DOHH2 (cell line): ENCODE measurements around the gene NR1H2.
A peak's percentile ranks its signal among the peaks of the same experiment; 100 is the strongest.

ENCODE experiments used
- H3F3A ChIP-seq: fragments of 200-600 bp; sonication (generic), shearing (Covaris generic); 2 replicates; pipeline ENCODE4 v1.6.0; 2016; ENCODE audit warnings: antibody characterized with exemption, mild to moderate bottlenecking; ENCODE audit not compliant: control insufficient read depth, insufficient read depth
- H3K27ac ChIP-seq: fragments of 200-600 bp; sonication (generic); 2 replicates; pipeline ENCODE4 v1.5.1; 2014; ENCODE audit warnings: low read depth, mild to moderate bottlenecking, low read length, moderate library complexity
- H3K27me3 ChIP-seq: fragments of 200-600 bp; sonication (generic); 2 replicates; pipeline ENCODE4 v1.6.1; 2014; ENCODE audit warnings: mild to moderate bottlenecking, low read length, mixed read lengths; ENCODE audit not compliant: control insufficient read depth
- H3K36me3 ChIP-seq: fragments of 200-600 bp; sonication (generic); 2 replicates; pipeline ENCODE4 v1.6.1; 2014; ENCODE audit warnings: mild to moderate bottlenecking, low read length, moderate library complexity, mixed read lengths; ENCODE audit not compliant: control insufficient read depth
- H3K4me1 ChIP-seq: fragments of 200-600 bp; sonication (generic); 2 replicates; pipeline ENCODE4 v1.6.1; 2014; ENCODE audit warnings: mild to moderate bottlenecking, low read length, mixed read lengths; ENCODE audit not compliant: control insufficient read depth
- H3K4me2 ChIP-seq: fragments of 200-600 bp; sonication (generic); 2 replicates; pipeline ENCODE4 v1.6.0; 2014; ENCODE audit warnings: mild to moderate bottlenecking, low read length, moderate library complexity
- H3K4me3 ChIP-seq: fragments of 200-600 bp; sonication (generic); 2 replicates; pipeline ENCODE4 v1.5.1; 2014; ENCODE audit warnings: mild to moderate bottlenecking, low read length, mixed read lengths
- H3K79me2 ChIP-seq: fragments of 200-600 bp; sonication (generic); 2 replicates; pipeline ENCODE4 v1.6.1; 2014; ENCODE audit warnings: mild to moderate bottlenecking, low read length, mixed read lengths; ENCODE audit not compliant: control insufficient read depth
- H3K9me2 ChIP-seq: fragments of 200-600 bp; sonication (generic); replicated peaks from 2 replicates; pipeline ENCODE4 v1.6.1; 2014; ENCODE audit warnings: mild to moderate bottlenecking, low read length, mixed read lengths; ENCODE audit not compliant: control insufficient read depth
- H3K9me3 ChIP-seq: fragments of 200-600 bp; sonication (generic); 2 replicates; pipeline ENCODE4 v1.6.1; 2014; ENCODE audit warnings: antibody characterized with exemption, low read length, mixed read lengths; ENCODE audit not compliant: control insufficient read depth, insufficient read depth
- H4K20me1 ChIP-seq: fragments of 200-600 bp; sonication (generic); 2 replicates; pipeline ENCODE4 v1.6.0; 2014; ENCODE audit warnings: low read depth, mild to moderate bottlenecking, antibody characterized with exemption, low read length, moderate library complexity; ENCODE audit not compliant: control insufficient read depth, insufficient read depth
- EZH2phosphoT487 ChIP-seq: fragments of 200-600 bp; sonication (generic); IDR thresholded peaks from 2 replicates; pipeline ENCODE4 v1.6.1; 2017; ENCODE audit warnings: borderline replicate concordance, mild to moderate bottlenecking, antibody characterized with exemption, low read length, moderate library complexity, mixed read lengths
- TF ChIP-seq, protein P1 (sequence below): fragments of 200-600 bp; sonication (generic); IDR thresholded peaks from one replicate; pipeline ENCODE4 v1.5.1; 2014; ENCODE audit warnings: antibody characterized with exemption, mild to moderate bottlenecking, low read depth, low read length; ENCODE audit not compliant: poor library complexity, severe bottlenecking

The NR1H2 gene

DNA sequence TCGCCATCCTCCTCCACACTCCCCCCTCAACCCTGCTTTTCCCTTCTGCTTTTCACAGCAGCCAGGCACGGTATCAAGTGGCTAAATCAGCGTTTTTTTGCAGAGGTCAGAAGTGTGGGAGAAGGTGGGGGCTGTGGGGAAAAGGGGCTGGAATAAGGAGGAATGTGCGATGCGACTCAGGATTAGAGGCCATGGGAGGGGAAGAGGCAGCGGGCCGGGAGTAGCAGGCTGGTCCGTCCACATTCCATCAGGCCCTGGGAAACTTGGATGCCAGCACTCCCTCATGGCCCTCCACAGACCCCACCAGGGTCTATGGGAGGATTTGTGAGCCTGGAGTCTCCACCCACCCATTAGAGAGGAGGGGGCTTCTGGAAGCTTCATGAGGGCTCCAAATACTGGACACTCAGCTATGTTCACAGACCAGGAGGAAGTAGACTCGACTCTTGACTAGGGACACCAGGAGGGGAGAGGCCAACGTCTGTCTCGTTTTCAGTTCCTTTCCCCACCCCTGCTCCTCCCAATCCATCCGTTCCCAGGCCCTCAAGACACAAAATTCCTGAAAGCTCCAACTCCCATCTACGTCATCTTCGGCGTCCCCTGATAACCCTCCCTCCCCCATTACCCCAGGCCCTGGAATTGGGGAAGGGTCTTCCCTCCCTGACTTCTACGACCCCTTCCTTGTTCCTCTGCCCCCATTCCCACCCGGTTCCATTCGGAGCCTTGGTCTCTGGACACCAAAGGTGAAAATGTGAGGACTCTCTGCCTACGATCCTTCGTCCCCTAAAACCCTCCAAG, 43.8 kb upstream of the NR1H2 start:
- H3K9me3 ChIP-seq = no peaks in the 10 kb centered on the region
- H3K4me1 ChIP-seq = peaks cover 73% of the 10 kb centered on the region
- H3K27me3 ChIP-seq = peaks cover 9% of the 10 kb centered on the region
- peak overlapping the region; percentile 99 for H3K4me2 ChIP-seq
- peaks cover 29% of the 10 kb centered on the region for H3K79me2 ChIP-seq
- TF ChIP-seq, protein P1, sequence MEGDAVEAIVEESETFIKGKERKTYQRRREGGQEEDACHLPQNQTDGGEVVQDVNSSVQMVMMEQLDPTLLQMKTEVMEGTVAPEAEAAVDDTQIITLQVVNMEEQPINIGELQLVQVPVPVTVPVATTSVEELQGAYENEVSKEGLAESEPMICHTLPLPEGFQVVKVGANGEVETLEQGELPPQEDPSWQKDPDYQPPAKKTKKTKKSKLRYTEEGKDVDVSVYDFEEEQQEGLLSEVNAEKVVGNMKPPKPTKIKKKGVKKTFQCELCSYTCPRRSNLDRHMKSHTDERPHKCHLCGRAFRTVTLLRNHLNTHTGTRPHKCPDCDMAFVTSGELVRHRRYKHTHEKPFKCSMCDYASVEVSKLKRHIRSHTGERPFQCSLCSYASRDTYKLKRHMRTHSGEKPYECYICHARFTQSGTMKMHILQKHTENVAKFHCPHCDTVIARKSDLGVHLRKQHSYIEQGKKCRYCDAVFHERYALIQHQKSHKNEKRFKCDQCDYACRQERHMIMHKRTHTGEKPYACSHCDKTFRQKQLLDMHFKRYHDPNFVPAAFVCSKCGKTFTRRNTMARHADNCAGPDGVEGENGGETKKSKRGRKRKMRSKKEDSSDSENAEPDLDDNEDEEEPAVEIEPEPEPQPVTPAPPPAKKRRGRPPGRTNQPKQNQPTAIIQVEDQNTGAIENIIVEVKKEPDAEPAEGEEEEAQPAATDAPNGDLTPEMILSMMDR = no peak
- TF ChIP-seq EZH2phosphoT487 = no peak
- H4K20me1 ChIP-seq = peaks cover 12% of the 10 kb centered on the region
- peaks cover 29% of the 10 kb centered on the region for H3F3A ChIP-seq
- H3K4me3 ChIP-seq = peak overlapping the region; percentile 84
- H3K9me2 ChIP-seq = no peaks in the 10 kb centered on the region
- H3K36me3 ChIP-seq = peaks cover 53% of the 10 kb centered on the region
- H3K27ac ChIP-seq = peak overlapping the region; percentile 85

GRCh38 chr19:50333235-50333736, 43.0 kb upstream of the NR1H2 start:
- no peaks in the 10 kb centered on the region for H3K9me3 ChIP-seq
- no peak for TF ChIP-seq EZH2phosphoT487
- TF ChIP-seq, protein P1 = peak; percentile 8
- H3K27me3 ChIP-seq = peaks cover 2% of the 10 kb centered on the region; the same call in 1 of the 2 replicates
- peaks cover 61% of the 10 kb centered on the region for H3K36me3 ChIP-seq
- H3F3A ChIP-seq = peaks cover 29% of the 10 kb centered on the region
- H3K4me3 ChIP-seq = peak overlapping the region; percentile 84
- peaks cover 67% of the 10 kb centered on the region for H3K4me1 ChIP-seq
- peak overlapping the region; percentile 85 for H3K27ac ChIP-seq
- peaks cover 37% of the 10 kb centered on the region for H3K79me2 ChIP-seq
- peak overlapping the region; percentile 99 for H3K4me2 ChIP-seq
- H3K9me2 ChIP-seq = no peaks in the 10 kb centered on the region
- peaks cover 10% of the 10 kb centered on the region for H4K20me1 ChIP-seq

- TF ChIP-seq EZH2phosphoT487 = no peak
- TF ChIP-seq, protein P1 = no peak
- Histone ChIP-seq H3K36me3 (peaks cover 67% of the 10 kb centered on the region), H3K27ac (peak overlapping the region; percentile 85), H3K4me1 (peaks cover 64% of the 10 kb centered on the region), H3F3A (peaks cover 30% of the 10 kb centered on the region), H3K9me2 (no peaks in the 10 kb centered on the region), H3K79me2 (peaks cover 44% of the 10 kb centered on the region), H4K20me1 (peaks cover 10% of the 10 kb centered on the region), H3K4me3 (peak overlapping the region; percentile 84), H3K4me2 (peak overlapping the region; percentile 99), H3K27me3 (no peaks in the 10 kb centered on the region), H3K9me3 (no peaks in the 10 kb centered on the region)
These were observed 42.3 kb upstream of the NR1H2 start for GRCh38 chr19:50333737-50334617.
